HG02623 (cell line): ENCODE measurements around the gene SINHCAF.
"Not testable (repeated sequence)": the region's sequence is repeated elsewhere in the genome, so short reads cannot be mapped to it uniquely, and the experiment has no call there.

Experiments
- ATAC-seq: cut with Tn5 transposase; IDR thresholded peaks from one replicate; pipeline ENCODE4 v1.9.1; 2021; ENCODE audit warnings: moderate library complexity; ENCODE audit not compliant: unreplicated experiment

The SINHCAF gene

GRCh38 chr12:31325877-31326631 is at the start of gene SINHCAF:
TSS of gene SINHCAF (minus strand) at chr12:31326150. CDS start at chr12:31298204, 27,946 bp downstream.
- ATAC-seq: peak; percentile 52

- ATAC-seq: not testable (repeated sequence)
Measured at GRCh38 chr12:31375422-31375821, 49.5 kb upstream of the SINHCAF start.

GRCh38 chr12:31371256-31371620 is 45.3 kb upstream of the SINHCAF start:
- ATAC-seq: no peak

GRCh38 chr12:31370531-31371255 is 44.7 kb upstream of the SINHCAF start:
- no peak for ATAC-seq

- ATAC-seq: no peak
Measured at GRCh38 chr12:31369712-31370521, 44.0 kb upstream of the SINHCAF start.

- ATAC-seq: no peak
Measured at GRCh38 chr12:31368666-31369361, 42.9 kb upstream of the SINHCAF start.

- no peak for ATAC-seq
Measured at GRCh38 chr12:31366104-31366621, 40.2 kb upstream of the SINHCAF start.

GRCh38 chr12:31363831-31364230 is 37.9 kb upstream of the SINHCAF start:
- no peak for ATAC-seq

GRCh38 chr12:31363416-31363809 is 37.5 kb upstream of the SINHCAF start:
- ATAC-seq: no peak

- ATAC-seq: peak; percentile 81
Measured at GRCh38 chr12:31362759-31363415, 36.9 kb upstream of the SINHCAF start.

GRCh38 chr12:31362115-31362758 is 36.3 kb upstream of the SINHCAF start:
- peak; percentile 33 for ATAC-seq

- ATAC-seq: no peak
Measured at GRCh38 chr12:31361730-31362114, 35.8 kb upstream of the SINHCAF start.

- no peak for ATAC-seq
Measured at GRCh38 chr12:31355747-31356107, 29.8 kb upstream of the SINHCAF start.

GRCh38 chr12:31353750-31354708 is 28.1 kb upstream of the SINHCAF start:
- ATAC-seq: no peak

GRCh38 chr12:31346267-31346666 is 20.3 kb upstream of the SINHCAF start:
- ATAC-seq: no peak

GRCh38 chr12:31343139-31343538 is 17.2 kb upstream of the SINHCAF start:
- ATAC-seq: no peak

- no peak for ATAC-seq
Measured at GRCh38 chr12:31342286-31342685, 16.3 kb upstream of the SINHCAF start.

GRCh38 chr12:31339831-31340622 is 14.1 kb upstream of the SINHCAF start:
- ATAC-seq: no peak
